Measurements from ENCODE around the gene PGBD2. TPM values are rescaled to one million over a fixed set of nuclear protein-coding genes. Genes with fewer than 3 reads are reported as not detected.

Gene PGBD2
- total RNA-seq, 4 donors from 2014 or later, result 4.1 to 9.5 (median 6.7) TPM

Small RNA genes lying within 50 kb of the gene (small RNA-seq; reads per million reads assigned to genes)
- gene RNU6-1205P, result 0 reads per million in 4 donors

Other genes with a start within 250 kb of the PGBD2 start
- gene OR14I1, start 203.5 kb upstream of the PGBD2 start, total RNA-seq, result not detected
- gene LYPD8, start 150.5 kb upstream of the PGBD2 start, total RNA-seq, result not detected
- gene SH3BP5L, start 80.3 kb upstream of the PGBD2 start, total RNA-seq, result 10 to 100 TPM; 19.2 to 23.1 (median 21.9) TPM
- 10 to 100 TPM; 22.3 to 25.8 (median 24.0) TPM for gene ZNF672, start 68.0 kb upstream of the PGBD2 start, total RNA-seq
- 10 to 100 TPM; 35.7 to 67.9 (median 40.7) TPM for gene ZNF692, start 47.1 kb upstream of the PGBD2 start, total RNA-seq

Measured in esophagus squamous epithelium (tissue), 4 donors.